GM19023 (cell line): Measurements from ENCODE around the gene GARIN6.
"Not testable (repeated sequence)": the region's sequence is repeated elsewhere in the genome, so short reads cannot be mapped to it uniquely, and the experiment has no call there.

Experiments
- ATAC-seq: cut with Tn5 transposase; IDR thresholded peaks from one replicate; pipeline ENCODE4 v1.9.1; 2021; ENCODE audit warnings: mild to moderate bottlenecking, moderate library complexity; ENCODE audit not compliant: unreplicated experiment

GARIN6 gene

GRCh38 chr12:99647453-99647852, at the start of gene GARIN6:
Gene GARIN6 (plus strand): TSS chr12:99647753. CDS start chr12:99648175, 422 bp downstream.
- ATAC-seq, result no peak

GRCh38 chr12:99598785-99599184, 48.8 kb upstream of the GARIN6 start:
- no peak for ATAC-seq

GRCh38 chr12:99600388-99600787, 47.2 kb upstream of the GARIN6 start:
- ATAC-seq, result peak; percentile 84

- ATAC-seq, result no peak
Measured at GRCh38 chr12:99609455-99610181, 37.9 kb upstream of the GARIN6 start.

- no peak for ATAC-seq
Measured at GRCh38 chr12:99611117-99611516, 36.4 kb upstream of the GARIN6 start.

- no peak for ATAC-seq
Measured at GRCh38 chr12:99611599-99611998, 36.0 kb upstream of the GARIN6 start.

GRCh38 chr12:99618657-99619056, 28.9 kb upstream of the GARIN6 start:
- ATAC-seq, result no peak

- peak; percentile 90 for ATAC-seq
Measured at GRCh38 chr12:99619389-99620158, 28.0 kb upstream of the GARIN6 start.

GRCh38 chr12:99620159-99620479, 27.4 kb upstream of the GARIN6 start:
- ATAC-seq, result no peak

- not testable (repeated sequence) for ATAC-seq
Measured at GRCh38 chr12:99624591-99624990, 23.0 kb upstream of the GARIN6 start.

- no peak for ATAC-seq
Measured at GRCh38 chr12:99627459-99627858, 20.1 kb upstream of the GARIN6 start.

- ATAC-seq, result no peak
Measured at GRCh38 chr12:99644629-99645028, 2.9 kb upstream of the GARIN6 start.

- no peak for ATAC-seq
Measured at GRCh38 chr12:99648183-99648582, 630 bp downstream of the GARIN6 start.

GRCh38 chr12:99649551-99649950, 2.0 kb downstream of the GARIN6 start:
- no peak for ATAC-seq

GRCh38 chr12:99658671-99659349, 11.3 kb downstream of the GARIN6 start:
- ATAC-seq, result no peak

GRCh38 chr12:99670635-99671034, 23.1 kb downstream of the GARIN6 start:
- no peak for ATAC-seq

- ATAC-seq, result no peak
Measured at GRCh38 chr12:99680276-99680675, 32.7 kb downstream of the GARIN6 start.

- ATAC-seq, result no peak
Measured at GRCh38 chr12:99686142-99686541, 38.6 kb downstream of the GARIN6 start.

GRCh38 chr12:99695050-99695449, 47.5 kb downstream of the GARIN6 start:
- no peak for ATAC-seq
